Activated CD4-positive, alpha-beta T cell treated with anti-CD3 and anti-CD28 coated beads, Interleukin-10, Interleukin-2, amounts not matched to agents 100 ng/mL and 50 ng/mL, durations not matched to agents 16 hours and 8 hours (primary cell): ENCODE results near the gene NXN.
"Not testable (repeated sequence)": the region's sequence is repeated elsewhere in the genome, so short reads cannot be mapped to it uniquely, and the experiment has no call there.

Experiments used
- DNase-seq: peaks from one replicate; pipeline ENCODE4 v3.0.0-alpha.2; 2020

The NXN gene

GRCh38 chr17:951325-952132, 28.0 kb downstream of the NXN start:
- no peak for DNase-seq

- no peak for DNase-seq
Measured at GRCh38 chr17:949623-950303, 29.8 kb downstream of the NXN start.

- DNase-seq, result no peak
Measured at GRCh38 chr17:948284-948852, 31.2 kb downstream of the NXN start.

- DNase-seq, result no peak
Measured at GRCh38 chr17:946510-947236, 32.9 kb downstream of the NXN start.

- DNase-seq, result no peak
Measured at GRCh38 chr17:945672-946071, 33.9 kb downstream of the NXN start.

GRCh38 chr17:944266-944826, 35.2 kb downstream of the NXN start:
- DNase-seq, result no peak

- no peak for DNase-seq
Measured at GRCh38 chr17:935485-935884, 44.1 kb downstream of the NXN start.

GRCh38 chr17:933312-934073, 46.1 kb downstream of the NXN start:
- no peak for DNase-seq

GRCh38 chr17:930258-930657, 49.3 kb downstream of the NXN start:
- no peak for DNase-seq

GRCh38 chr17:929586-929985, 50.0 kb downstream of the NXN start:
- no peak for DNase-seq

GRCh38 chr17:927611-928461, 51.7 kb downstream of the NXN start:
- no peak for DNase-seq

- DNase-seq, result no peak
Measured at GRCh38 chr17:925817-926216, 53.8 kb downstream of the NXN start.

GRCh38 chr17:924711-925475, 54.7 kb downstream of the NXN start:
- no peak for DNase-seq

- DNase-seq, result not testable (repeated sequence)
Measured at GRCh38 chr17:924306-924705, 55.3 kb downstream of the NXN start.

- no peak for DNase-seq
Measured at GRCh38 chr17:923633-924032, 55.9 kb downstream of the NXN start.

- DNase-seq, result no peak
Measured at GRCh38 chr17:921161-921560, 58.4 kb downstream of the NXN start.

- no peak for DNase-seq
Measured at GRCh38 chr17:920190-920589, 59.4 kb downstream of the NXN start.

GRCh38 chr17:917941-918740, 61.4 kb downstream of the NXN start:
- DNase-seq, result no peak

- no peak for DNase-seq
Measured at GRCh38 chr17:917391-917811, 62.2 kb downstream of the NXN start.

GRCh38 chr17:916315-916714, 63.3 kb downstream of the NXN start:
- no peak for DNase-seq
